NCI-H2171 treated with DMSO at 0.1 percent for 48 hours (cell line): ENCODE data around the gene LY6G5B.
A peak's percentile ranks its signal among the peaks of the same experiment; 100 is the strongest.

ENCODE experiments used
- DNase-seq: peaks from one replicate; lab custom pipeline; 2025; lab: John Stamatoyannopoulos, UW

Gene LY6G5B

DNA sequence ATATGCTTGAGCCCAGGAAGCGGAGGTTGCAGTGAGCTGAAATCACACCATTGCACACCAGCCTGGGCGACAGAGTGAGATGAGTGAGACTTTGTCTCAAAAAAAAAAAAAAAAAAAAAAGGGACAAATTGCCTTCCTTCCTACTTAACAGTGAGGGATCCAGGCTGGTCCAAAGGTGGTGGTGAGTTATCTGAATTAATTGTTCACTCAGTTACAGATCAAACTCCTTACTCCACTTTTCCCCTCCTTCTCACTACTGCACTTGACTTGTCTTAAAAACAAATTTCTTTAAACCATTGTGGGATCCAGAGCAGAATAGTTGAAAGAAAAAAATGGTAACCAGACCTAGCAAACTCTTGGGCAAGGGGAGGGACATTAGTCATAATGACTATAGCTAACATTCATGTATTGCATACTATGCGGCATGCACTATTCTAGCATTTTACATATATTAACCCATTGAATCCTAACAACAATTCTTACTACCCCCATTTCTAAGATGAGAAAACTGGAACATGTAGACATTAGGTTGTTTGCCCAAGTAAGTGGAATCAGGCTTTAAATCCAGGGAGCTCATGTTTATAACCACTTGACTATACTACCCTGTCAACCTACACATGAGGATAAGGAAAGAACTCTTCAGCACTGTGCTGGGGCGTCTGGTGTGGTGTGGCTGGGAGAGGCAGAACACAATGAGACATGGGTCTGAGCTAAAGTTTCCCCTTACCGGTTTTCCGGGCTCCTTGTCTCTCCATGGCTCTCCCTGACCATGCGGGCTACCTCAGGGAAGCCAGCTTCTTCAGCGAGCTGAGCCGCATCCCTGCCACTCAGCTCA, 6.4 kb upstream of the LY6G5B start:
- DNase-seq, result no peak

DNA sequence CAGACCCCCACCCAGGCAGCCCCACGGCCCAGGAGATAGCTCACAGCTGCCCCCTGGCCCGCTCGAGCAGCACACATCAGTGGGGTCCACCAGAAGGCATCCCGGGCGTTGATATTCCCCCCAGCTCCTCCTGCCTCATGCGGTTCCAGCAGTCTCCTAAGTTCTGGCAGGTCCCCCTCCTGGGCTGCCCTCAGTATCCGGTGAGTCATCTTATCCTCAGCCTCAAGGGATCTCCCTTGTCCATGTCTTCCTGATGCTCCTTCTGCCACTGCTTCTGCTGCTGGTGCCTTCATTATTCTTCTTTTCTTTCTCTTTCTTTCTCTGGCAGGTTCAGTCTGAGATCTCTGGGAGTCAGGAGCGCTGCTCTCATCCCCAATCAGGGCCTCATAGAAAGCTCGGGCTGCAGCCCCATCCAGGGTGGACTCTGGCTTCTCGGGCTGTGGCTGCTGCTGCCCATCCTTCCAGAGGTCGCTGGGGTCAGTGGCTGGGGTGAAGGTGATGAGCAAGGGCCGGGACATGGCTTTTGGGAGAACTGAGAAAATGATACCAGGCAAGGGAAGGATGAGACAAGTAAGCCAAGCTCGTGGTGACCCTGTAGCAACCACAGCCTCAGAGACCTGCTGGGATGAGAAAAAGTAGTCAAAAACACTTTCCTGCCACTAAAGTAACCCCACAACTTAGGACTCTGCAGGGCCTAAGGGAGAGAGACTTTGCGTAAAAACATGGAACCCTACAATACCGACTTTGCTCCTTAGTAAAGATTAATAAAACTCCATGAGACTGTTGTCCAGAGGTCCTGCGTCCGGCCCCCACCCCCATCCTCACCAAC, 5.6 kb upstream of the LY6G5B start:
- DNase-seq, result no peak

DNA sequence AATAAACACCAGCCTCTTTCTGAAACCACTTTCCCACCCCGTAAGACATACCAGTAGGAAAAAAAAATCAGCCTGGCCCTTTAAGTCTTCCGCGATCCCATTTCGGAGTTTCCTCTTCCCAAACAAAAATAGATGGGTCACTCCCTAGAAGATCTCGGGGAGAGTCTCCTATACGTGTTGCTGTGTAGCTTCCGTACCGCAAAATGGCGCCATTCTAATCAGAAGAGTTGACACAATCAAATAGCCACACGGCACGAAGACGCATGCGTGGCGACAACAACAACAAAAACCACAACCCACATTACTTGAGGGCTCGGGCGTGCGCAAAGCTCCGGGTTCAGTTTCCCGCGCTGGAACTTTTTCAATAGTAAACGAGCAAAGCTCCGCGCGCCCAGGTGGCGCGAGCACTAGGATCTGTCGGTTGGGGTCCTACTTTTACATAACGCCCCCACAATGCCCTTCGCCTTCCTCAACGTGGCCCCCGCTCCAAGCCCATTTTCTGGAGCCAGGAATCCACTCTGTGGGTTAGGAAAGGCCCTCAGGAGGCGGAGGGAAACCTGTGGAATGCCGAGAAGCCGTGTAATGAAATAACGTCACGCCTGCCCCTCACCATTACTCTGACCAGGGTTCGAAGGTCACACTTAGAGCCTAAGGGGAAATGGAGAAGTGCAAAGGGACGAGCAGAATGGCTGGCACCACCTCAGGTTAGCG, 4.8 kb upstream of the LY6G5B start, which contains the start of gene GPANK1:
GPANK1 (minus strand) TSS at position 208 of the 711 bp plus-strand sequence. CDS start 519 bp downstream, outside the sequence.
- DNase-seq, result peak; percentile 96

DNA sequence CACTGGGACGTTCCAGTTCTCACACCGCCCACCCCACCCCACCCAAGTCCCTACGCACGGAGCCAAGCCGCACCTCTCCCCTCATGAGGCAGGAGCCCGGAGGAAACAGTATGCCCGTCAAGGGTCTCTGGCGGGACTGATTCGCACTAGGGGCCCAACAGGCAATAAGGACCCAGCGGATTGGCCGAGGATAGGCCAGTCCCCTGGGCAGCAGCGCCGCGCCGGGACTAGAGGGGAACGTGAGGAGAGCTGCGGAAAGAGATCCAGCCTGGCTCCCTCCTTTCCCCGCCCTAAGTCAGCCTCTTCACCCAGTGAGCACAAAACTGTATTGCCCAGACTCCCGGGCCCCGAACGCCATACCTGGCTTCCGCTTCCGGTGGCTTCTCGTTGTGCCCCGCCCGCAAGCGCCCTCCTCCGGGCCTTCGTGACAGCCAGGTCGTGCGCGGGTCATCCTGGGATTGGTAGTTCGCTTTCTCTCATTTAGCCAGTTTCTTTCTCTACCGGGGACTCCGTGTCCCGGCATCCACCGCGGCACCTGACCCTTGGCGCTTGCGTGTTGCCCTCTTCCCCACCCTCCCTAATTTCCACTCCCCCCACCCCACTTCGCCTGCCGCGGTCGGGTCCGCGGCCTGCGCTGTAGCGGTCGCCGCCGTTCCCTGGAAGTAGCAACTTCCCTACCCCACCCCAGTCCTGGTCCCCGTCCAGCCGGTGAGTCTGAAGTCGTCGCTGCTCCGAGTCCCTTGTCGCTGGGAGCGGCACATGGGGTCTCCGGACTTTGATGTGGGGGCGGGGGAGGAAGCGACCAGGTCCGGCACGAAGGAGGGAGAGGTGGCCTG, 4.1 kb upstream of the LY6G5B start, which contains the start of gene CSNK2B:
CSNK2B (plus strand) TSS at position 580 of the 836 bp plus-strand sequence. CDS start 752 bp downstream, outside the sequence.
- DNase-seq, result peak; percentile 99

DNA sequence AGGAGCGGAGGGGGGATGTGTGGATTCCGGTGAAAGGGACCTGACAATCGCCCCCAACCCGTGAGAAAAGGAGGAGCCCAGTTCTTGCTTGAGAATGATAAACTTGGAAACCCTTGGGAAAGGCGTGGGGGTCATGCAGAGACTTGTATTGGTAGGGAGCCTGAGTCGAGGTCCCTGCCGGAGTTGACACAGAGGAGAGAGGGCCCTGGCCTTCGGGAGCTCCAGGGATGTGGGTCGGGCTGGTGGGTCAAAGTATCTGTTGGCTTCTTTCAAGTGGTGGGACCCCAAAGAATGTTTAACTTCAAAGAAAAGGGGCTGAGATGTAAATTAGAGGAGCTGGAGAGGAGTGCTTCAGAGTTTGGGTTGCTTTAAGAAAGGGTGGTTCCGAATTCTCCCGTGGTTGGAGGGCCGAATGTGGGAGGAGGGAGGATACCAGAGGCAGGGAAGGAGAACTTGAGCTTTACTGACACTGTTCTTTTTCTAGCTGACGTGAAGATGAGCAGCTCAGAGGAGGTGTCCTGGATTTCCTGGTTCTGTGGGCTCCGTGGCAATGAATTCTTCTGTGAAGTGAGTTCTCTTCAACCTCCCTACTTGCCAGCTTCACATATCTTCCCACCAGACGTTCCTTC, 3.3 kb upstream of the LY6G5B start:
- DNase-seq, result no peak

DNA sequence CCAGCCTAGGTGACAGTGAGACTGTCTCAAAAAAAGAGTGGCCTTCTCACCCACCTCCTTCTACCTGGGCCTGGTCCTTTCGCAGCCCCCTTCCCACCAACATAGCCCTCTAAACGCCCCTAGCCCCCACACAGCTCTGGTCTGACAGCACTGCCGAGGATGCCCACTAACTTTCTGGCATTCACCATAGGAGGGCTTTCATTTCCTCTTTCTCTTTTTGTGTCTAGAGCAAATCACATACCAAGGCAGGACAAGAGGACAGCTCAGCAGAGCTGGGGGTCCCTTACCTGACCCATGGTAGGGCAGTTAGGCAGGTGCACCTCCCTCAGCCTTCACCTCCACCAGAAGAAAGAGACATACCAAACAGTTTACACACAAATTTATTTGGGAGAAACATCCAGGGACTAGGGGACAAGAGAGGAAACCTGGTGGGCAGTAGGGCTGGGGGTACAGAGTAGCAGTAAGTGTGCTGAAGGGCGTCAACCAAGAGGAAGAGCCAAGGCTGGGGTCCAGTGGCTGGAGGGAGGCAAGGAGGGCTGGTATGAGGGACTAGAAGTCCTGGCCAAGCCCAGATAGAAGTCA, 6.6 kb downstream of the LY6G5B start:
- DNase-seq, result no peak

DNA sequence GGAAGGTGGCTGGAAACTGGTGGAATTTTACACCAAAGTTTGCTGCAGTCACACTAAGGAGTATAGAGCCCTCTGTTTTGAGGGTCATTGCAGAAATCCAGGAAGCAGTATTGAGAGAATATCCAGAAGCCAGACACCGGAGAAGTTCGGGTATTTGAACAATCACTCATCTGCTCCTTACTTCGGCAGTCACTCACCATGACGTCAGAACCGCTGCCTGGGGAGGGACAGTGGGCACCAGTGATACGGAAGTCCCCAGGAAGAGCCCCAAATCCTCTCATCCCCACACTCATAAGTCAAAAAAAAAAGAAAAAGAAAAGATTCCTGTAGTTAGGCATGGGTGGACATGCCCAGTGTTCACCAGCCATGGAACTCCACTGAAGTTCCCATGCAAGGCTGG, 7.1 kb downstream of the LY6G5B start:
- no peak for DNase-seq

DNA sequence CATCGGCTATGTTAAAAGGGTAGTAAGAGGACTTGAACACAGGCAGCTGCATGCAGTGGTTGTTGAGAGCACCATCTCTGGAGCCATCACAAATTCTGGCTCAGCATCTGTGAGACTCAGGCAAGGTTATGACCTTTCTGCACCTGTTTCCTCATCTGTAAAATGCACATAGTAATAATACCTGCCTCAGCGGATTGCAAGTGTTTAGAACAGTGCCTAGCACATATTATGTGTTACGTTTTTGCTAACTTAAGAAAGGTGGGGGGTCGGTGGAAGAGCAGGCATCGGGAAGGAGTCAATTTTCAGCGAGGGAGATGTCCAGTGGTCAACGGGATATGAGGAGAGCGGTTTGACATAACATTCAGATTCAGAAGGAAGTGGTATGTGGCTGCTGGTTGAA, 8.2 kb downstream of the LY6G5B start:
- DNase-seq, result no peak

DNA sequence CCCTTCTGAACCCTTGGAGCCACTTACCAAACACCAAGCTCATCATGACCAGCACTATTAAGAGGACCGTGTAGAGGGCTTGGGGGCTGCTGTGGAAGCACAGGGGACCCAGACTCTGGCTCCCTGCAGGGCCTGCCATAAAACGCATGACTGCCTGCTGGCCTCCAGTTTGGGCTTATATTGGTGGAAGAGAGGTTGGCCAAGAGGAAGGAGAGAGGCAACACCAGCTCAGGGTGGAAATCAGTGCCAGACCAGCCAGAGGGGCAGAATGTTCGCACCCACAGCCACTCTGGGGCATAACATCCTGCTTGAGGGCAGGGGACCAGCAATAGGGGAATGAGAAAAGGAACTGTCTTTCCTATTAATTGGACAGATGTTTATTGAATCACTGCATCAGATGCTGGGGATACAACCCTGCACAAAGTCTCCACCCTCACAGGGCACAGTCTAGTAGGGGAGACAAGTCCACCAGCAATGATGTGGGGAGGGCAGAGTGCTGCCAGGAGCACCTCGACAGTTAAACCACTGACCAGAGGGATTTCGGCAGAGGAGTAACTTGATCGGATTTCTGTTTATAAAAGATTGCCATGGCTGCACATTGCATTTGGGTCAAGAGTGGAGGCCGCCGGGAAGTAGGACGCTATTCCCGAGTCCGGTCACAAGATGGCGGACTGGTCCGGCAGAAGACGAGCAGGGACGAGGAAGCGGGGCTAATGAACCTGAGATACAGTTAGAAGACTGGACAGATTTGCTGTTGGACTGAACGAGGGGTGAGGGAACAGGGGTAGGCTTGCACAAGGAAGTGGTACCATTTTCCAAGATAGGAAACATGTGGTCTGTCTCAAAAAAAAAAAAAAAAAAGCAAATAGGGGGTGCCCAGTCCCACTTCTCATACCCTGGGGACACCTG, 10.7 kb downstream of the LY6G5B start, which contains the start of gene LY6G5C:
LY6G5C (minus strand) TSS at position 842 of the 909 bp plus-strand sequence; CDS start at position 148, 694 bp downstream.
- DNase-seq, result peak; percentile 82

DNA sequence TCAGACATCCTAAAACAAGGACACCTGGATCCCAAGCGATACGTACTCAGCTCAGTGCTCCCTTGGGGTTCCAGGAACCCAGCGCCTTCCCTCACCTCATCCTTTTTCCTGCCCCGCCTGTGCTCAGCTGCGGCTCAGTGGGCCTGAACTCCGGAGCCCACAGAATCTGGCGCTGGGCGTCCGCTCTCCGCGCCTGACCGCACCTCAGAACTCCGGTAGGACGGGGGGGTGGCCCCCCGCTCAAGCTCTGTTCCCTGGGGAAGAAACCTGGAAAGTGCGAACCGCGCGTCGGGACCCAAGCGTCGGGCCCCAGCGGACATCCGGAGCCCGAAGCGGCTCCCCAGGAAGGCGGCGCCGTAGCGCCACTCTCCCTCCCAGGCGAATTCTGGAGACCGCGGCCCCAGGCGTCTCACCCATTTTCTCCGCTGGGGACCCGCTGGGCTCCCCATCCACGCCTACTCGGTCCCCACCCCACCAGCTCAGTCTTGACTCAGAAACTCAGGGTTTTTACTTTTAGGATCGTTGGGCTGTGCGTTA, 11.4 kb downstream of the LY6G5B start:
- DNase-seq, result peak; percentile 43

DNA sequence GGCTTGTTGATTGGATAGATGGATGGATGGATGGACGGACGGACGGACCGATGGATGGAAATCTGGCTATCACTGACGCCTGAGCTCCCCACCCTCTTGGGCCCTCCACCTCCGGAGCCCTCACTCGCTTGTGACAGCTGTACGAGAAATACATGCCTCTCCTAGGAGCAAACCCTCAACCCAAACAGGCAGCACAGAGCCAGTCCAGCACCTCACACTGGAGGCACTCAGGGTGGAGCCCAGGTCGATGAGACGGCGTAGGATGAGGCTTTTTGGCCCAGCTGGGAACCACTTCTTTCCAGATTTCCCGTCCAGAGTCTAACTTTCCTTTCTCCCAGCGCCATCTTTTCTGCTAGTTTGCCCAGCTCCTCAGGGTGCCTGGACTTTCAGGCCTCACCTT, 13.8 kb downstream of the LY6G5B start:
- DNase-seq, result no peak

DNA sequence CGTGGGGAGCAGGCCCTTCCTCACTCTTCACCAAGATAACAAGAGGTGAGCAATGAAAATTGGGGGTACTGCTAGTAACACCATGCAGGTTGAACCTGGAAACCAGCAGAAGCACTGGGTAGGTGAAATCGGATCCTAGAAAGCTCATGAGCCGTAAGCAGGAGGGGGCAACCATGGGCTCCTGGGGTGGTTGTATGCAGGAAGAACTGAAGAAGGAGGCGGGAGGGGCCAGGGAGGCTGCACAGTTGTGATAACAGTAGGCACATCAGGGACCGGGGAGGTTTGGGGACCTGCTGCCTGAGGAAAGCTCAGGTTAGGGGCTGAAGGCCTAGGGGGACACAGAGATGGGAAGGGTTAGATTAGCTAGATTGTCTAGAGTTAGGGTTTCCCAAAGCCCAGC, 16.7 kb downstream of the LY6G5B start:
- DNase-seq, result no peak

DNA sequence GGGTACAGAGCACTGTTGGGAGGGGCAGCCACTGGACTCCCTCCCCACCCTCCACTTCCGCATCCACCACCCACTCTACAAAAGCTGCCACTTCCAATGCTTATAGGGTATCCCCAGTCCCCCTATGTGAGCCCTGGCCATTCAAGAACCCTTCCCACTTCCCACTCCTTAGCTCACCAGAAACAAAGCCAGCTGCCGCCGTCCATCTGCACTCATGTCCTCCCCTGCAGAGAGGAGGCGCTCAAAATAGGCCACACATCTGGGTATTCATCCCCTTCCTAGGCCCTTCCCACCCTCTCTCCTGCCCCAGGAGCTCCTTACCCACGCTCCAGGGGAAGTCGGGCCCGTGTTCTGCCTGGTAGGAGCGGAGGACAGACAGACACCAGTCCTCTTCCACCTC, 17.5 kb downstream of the LY6G5B start:
- no peak for DNase-seq

DNA sequence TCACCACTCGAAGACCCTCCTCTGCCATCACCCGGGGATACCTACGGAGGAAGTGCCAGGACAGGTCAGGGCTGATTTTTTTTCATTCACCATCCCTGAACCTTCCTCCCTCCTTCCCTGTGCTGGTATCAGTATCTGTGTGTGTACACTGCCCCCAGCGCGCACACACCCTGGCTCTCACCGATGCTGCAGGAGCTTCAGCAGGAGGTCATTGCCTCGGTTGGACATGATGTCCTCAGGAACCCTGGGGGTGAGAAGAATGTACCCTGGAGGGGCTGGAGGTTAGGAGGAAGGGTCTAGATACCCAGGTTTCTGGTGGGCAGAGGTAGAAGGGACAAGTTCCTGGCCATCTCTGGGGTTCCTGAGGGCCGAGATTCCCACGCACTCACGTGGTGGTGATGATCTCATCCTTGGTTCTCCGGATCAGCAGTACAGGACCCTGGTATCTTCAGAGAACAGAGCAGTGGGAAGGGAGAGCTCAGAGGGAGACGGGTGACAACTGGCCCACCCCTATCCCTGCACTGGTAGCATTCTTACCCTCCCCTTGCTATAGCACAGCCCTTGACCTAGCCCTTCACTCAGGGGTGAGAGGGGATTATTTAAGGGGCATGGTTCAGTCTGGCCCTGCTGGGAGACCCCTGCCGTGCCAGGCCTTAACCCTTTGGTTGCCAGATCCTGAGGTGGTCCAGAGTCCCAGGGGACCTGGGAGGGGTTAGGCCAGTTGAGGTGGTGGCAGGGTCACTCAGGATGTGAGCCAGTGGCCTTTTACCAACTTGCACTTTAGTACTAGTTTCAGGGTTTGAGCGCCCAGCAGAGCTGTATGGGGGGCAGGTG, 18.3 kb downstream of the LY6G5B start:
- DNase-seq, result no peak

DNA sequence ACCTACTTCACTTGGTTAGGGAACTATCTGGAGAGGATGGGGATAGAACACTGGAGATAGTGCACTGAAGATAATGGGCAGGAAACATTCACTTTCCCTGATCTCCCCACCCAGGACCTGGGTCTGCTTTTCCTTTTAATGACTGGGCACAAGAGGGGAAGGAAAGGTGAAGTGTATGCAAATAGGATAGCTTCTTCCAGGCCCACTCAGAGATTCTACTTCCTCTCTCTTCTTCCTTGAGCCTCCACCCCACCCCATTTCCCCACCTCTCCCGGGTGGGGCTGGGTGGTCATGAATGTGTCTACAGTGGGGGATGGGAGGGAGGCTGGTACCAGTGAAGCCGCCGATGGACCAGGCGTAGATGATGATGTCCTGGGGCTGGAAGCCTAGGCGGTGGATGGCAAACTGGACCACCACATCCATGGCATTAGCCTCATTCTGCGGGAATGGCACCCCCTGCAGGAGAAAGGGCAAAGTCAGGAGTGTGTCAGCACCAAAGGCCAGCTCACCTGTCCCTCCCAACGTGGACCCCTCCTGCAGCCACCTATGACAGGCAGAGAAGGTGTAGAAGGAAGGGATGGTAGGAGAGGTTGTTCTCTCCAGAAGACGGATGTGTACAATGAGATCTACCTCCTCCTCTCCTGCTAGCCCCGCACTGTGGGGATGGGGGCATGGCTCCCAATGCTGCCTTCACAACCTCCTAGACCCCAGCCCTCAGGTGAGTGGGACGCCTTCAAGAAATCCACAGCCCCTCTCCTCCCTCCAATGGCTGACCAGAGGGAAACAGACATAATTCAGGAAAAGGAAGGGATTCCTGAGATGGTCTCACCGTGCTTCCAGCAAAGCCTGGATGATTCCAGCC, 19.7 kb downstream of the LY6G5B start:
- no peak for DNase-seq

DNA sequence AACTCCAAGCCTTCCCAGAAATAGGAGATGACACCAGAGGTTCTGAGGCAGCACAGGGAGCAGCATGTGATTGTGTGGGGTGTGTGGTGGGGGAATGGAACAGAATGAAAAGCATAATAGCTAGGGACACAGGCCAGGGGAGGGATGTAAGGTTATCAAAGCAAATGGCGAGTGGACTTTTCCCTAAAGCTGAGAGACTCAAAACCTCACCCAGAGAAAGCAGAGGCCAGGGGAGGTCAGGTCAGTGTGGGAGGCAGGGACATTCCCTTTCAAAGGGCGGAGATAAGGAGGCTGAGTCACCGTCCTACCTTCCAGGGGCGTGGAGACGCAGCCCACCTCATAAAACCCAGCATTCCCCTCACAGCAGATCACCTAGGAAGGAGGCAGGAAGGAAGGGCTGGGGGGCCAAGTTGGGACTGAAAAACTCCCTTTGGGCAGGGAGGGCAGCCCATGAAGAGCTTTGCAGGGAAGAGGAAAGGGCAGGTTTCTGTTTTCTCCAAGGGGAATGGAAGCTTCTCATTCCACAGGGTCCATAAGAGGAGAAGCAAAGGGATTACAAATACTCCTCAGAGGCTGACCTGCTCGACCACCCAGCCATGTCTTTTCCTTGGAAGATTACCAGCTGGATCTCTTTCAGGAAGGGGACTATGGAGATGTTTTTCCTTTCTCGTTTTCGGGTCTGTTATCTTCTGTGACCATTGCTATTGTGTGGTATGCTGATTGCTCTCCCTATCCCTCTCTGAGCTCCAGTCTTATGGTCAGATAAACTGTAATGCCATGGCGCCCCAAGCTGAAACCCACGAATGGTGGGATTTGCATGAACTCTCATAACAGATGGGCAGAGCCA, 20.7 kb downstream of the LY6G5B start:
- DNase-seq, result no peak
